Left cardiac atrium (tissue), 4 donors: ENCODE data around the gene AVL9. TPM values are rescaled to one million over a fixed set of nuclear protein-coding genes. Genes with fewer than 3 reads are reported as not detected.
"Not testable (repeated sequence)": the region's sequence is repeated elsewhere in the genome, so short reads cannot be mapped to it uniquely, and the experiment has no call there.

Source experiments
- ATAC-seq, 2 donors: fragments of 200-7000 bp; cut with Tn5 transposase; one replicate each; pipeline ENCODE4 v1.9.1; 2020; ENCODE audit warnings: mild to moderate bottlenecking in 2 of 2, moderate library complexity in 2 of 2
- DNase-seq: peaks from one replicate; pipeline ENCODE4 v3.0.0-alpha.2; 2020
- intact Hi-C, 2 donors: fragments of 100-400 bp; cut with DNase I; formaldehyde crosslinking; loops; one replicate each; pipeline versions ENCODE4 v1.14.1 to v1.15.1; 2022 to 2023
- total RNA-seq, 2 donors: library from RNA; stranded (reverse); fragmentation: NEBNext Ultra II Directional; extraction: Animal tissue kit (Norgen Biotek cat#: 25700); gene quantifications; one replicate each; pipeline ENCODE4 v1.2.1, GENCODE V29; 2021
- donor health status: DM: no; HTN: yes; CAD: no.
- donor health status: DM: no; HTN: yes; CAD: no; lungs with severe emphysema.
- donor health status: DM: yes; HTN: yes; CAD: no.
- donor health status: Dilated cardiomyopathy.

The AVL9 gene
- total RNA-seq, 2 donors from 2014 or later = 14.6 to 24.1 TPM

DNA sequence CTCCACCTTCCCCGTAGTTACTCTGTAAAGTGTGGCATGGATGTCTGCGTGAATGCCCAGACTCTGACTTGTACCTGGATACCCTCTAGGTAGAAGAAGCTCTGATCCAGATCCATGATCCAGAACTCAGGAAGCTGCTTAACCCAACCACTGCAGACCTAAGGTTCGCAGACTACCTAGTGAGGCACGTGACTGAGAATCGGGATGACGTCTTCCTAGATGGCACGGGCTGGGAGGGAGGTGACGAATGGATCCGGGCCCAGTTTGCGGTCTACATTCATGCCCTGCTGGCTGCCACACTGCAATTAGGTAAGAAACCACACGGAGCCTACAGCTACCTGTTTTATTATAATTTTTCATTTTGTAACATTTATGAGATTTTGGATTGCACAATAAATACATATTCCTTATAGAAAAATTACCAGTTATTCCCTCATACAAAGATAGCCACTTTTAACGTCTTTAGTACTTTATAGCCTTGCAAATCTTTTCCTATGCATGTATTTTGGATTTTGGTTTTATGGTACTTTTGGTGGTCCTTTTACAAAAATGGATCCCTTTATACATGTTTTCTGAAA is 77.9 kb downstream of the AVL9 start:
- intact Hi-C loops = no loop called here
- no peak for ATAC-seq
- no peak for DNase-seq

DNA sequence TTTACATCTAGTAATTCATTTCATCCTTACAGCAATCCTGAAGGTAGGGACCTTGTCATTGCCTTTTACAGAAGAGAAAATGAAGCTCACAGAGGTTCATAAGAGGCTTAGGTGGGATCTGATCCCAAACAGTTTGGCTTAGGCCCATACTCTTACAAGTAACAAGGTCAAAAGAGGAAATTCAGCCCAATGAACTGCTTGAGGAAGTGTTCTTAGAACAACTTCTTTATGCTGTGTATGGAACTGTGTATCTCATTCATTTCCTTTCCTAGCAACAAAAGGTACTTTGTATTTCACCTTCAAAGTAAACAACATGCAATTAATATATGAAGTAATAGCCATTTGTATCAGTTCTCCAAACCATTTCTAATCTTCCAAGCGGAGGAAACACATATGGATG is 79.3 kb downstream of the AVL9 start:
- DNase-seq = no peak
- intact Hi-C loops = no loop called here
- no peak for ATAC-seq

DNA sequence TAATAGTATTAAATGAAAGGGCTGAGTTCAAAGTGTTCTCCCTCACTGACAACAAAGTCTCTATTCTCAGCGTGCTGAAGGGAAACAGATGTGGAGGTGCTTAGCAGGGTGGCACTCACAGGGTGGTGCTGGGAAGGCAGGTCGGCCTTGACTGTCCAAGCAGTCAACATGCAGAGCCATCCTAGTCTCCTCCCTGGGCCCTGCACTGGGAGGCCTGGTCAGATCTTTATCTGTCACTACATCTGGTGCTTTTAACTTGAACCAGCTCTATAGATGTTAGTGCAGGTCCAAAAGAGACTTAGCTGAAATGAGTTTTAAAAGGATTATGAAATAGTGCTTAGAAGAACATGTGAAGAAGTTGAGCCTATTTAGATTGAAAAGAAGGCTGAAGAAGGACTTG is 82.1 kb downstream of the AVL9 start:
- intact Hi-C loops = no loop called here
- no peak for ATAC-seq
- DNase-seq = no peak

DNA sequence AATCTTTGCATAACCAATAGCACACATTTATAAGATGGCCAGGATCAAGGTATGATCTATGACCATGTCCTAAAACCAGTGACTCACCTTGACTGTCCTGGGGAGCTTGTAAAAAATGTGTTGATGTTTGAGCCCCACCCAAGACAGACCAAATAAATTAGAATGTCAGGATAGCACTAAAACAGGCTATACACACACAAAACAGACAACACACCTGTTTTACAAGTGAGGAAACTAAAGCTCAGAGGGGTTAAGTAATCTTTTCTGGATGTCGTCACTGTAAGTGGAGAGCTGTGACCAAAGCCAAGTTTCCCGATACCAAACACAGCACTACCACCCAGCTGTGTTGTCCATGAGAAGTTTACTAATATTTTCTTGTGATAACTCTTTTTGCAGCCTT is 84.5 kb downstream of the AVL9 start:
- no peak for ATAC-seq
- intact Hi-C loops = loop anchor here in 1 of 2 donors (10.0 kb wide), 2 partner anchors 75 to 475 kb away; no protein-coding TSS in a partner anchor
- no peak for DNase-seq

DNA sequence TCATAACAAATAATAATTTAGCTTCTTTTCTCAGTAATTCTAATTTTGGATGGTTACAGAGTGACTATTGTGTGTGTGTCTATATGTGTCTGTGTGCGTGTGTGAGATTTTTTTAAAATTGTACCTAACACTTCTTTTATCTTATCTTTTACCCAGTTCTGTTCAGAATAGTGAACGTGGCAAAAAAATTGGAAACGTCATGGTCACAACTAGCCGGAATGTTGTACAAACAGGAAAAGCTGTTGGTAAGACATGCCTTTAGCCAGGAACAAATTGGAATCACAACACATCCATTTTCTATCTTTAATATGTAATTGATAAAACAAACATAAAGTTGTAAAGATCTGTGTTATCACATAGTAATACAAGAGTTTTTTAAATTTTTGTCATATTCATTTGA is 85.4 kb downstream of the AVL9 start:
- DNase-seq (no peak), ATAC-seq (no peak)
- intact Hi-C loops = loop anchor here in 1 of 2 donors (10.0 kb wide), 2 partner anchors 76 to 476 kb away; no protein-coding TSS in a partner anchor

DNA sequence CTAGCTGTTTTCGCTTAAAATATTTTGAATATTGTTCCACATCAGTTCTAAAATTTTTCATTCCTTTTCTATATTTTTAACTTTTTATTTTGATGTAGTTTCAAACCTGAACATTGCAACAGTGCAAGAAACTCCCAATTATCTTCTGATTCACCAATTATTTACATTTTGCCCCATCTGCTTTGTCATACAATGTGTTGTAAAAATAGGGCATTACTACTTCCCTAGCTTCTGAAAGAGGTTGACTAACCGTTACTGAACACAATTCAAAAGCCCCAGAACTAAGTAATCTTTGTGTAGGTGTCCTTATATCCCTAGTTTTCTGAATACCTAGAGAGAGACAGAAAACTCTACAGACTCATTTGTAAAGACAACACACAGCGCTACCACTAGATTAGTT is 86.7 kb downstream of the AVL9 start:
- ATAC-seq (no peak), DNase-seq (no peak)
- intact Hi-C loops = loop anchor here in 1 of 2 donors (10.0 kb wide), 2 partner anchors 77 to 477 kb away; no protein-coding TSS in a partner anchor

DNA sequence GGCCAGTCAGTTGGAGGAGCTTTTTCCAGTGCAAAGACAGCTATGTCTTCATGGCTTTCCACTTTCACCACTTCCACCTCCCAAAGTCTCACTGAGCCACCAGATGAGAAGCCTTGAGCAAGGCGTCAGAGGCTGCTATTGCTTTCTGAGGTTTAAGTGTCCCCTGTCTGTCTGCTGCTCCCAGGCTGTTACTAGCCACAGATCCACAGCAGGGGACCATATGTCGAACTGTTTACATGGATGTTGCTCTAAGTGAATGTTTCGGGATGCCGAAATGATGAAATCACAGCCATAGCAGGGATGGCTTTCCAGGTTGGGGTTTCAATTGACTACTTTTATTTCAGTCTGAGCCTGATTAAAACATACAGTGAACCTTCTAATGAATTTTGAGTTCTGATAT is 88.5 kb downstream of the AVL9 start:
- no peak for ATAC-seq
- intact Hi-C loops = loop anchor here in 1 of 2 donors (10.0 kb wide), 2 partner anchors 79 to 479 kb away; no protein-coding TSS in a partner anchor
- DNase-seq = no peak

DNA sequence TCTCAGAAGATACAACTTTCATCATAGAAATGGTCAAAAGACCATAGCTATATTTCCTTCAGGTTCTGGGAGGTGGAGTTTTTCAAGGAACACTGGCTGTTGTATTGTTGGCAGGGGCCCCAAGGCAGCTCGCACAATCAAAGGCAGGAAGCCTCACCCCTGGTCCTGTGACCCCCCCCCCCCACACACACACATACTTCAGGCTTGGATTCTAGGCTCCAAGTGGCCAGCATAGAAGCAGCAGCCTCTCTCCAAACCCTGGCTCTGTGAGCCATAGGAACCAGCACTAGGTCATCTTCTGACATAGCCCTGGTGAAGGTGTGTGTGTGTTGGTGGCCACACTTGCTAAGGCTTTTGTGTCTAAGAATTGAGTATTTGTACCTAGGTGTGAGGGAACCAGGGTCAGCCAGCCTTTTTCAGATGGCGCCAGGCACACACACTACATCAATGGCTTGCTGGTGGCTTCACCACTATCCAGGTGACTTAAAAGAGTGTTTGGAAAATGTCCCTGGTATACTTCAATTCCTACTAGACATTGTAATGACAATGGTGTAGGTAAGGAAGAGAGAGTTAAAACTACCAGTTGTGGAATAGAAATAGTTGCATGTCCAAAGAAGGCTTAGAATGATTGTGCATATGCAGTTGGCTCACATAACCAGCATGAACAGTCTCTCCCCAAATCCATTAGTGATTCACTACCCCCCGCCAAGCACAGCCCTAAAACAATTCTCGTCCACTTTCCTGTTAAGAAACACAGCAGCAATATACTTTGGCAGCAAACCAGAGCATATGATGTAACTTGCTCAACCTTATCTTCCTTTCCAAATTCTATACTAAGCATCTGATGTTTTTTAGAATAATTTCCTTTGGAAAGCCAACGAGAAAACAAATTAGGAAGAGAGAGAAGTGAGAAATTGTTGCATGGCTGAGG is 91.3 kb downstream of the AVL9 start:
- intact Hi-C loops = loop anchor here in 1 of 2 donors (10.0 kb wide), 2 partner anchors 82 to 482 kb away; no protein-coding TSS in a partner anchor
- DNase-seq (peak; percentile 73), ATAC-seq (peak; percentile 47 to 54)

DNA sequence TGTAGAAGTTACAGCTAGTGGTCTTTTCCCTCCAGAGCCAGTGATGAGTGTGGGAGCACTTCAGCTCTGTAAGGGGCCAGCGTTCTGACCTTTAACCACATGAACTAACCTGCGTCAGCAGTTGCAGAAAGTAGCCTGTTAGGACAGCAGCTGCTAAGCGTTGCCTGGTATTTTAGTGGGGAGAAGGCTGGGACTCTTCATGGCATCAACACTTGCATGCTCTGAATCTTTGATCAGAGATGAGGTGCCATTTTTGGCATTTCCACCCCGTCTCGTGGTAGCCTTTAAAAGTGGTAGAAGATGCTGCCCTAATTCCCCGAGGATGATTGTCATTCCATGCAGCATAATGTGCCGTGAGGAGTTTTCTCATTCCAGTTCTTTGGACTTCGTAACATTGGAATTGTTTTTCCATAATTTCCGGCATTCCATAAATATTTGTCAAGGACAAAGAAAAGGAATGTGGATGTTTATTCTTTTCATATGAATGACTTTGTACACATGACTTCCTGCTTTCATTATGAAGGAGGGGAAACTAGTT is 92.2 kb downstream of the AVL9 start:
- peak; percentile 44 to 62 for ATAC-seq
- DNase-seq = peak; percentile 50
- intact Hi-C loops = loop anchor here in 1 of 2 donors (10.0 kb wide), 2 partner anchors 83 to 483 kb away; no protein-coding TSS in a partner anchor

DNA sequence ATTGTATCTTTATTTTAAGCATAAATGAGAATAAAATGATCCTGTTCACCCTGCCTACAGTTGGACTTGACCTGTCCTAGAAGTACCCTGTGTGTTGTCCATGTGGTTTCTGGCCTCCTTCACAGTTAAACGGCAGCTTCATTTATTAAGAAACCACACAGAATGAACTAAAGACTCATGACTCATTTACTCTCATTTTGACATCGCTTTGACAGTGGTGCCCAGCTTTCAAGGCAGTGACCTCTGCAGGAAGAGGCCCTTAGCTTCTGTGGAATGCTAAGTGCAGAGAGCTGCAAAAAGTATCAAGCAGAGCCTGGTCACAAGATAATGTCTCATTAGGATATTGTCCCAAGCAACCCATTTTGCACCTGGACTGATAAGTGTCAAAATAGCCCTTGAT is 93.4 kb downstream of the AVL9 start:
- intact Hi-C loops = loop anchor here in 1 of 2 donors (10.0 kb wide), 2 partner anchors 84 to 484 kb away; no protein-coding TSS in a partner anchor
- ATAC-seq = peak; percentile 55 to 62
- no peak for DNase-seq

DNA sequence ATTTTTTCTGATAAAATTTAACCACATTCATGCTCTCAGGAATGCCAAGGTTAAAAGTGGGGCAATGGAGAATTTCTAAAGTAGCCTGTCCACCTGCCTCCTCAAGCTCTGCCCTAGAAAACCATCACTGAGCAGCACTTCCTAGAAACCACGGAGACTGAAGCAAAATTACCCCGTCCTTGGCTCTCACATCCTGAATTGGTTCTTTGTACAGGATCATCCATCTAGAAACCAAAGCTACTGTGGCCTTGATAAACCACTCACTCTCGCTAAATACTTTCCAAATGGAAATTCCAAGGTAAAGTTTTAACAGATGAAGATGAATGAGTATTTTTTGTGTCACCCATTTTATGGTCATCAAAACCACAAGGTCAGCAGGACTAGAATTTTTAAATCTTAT is 96.6 kb downstream of the AVL9 start:
- ATAC-seq = no peak
- DNase-seq = no peak
- intact Hi-C loops = no loop called here

DNA sequence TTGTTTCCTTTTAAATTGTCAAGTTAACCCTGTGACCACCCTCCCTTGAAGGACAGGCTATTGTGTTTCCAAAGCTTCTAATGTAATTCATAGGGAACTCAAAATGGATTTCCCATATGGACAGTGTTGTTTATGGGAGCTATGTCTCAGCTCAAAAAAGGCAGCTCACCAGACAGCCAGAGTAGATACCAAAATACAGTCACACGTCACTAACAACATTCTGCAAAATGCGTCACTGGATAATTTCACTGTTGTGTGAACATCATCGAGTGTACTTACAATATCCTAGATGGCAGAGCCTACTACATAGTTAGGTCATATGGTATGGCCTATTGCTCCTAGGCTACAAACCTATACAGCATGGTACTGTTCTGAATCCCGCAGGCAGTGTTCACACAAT is 97.4 kb downstream of the AVL9 start:
- DNase-seq (no peak), ATAC-seq (no peak)
- intact Hi-C loops = no loop called here

DNA sequence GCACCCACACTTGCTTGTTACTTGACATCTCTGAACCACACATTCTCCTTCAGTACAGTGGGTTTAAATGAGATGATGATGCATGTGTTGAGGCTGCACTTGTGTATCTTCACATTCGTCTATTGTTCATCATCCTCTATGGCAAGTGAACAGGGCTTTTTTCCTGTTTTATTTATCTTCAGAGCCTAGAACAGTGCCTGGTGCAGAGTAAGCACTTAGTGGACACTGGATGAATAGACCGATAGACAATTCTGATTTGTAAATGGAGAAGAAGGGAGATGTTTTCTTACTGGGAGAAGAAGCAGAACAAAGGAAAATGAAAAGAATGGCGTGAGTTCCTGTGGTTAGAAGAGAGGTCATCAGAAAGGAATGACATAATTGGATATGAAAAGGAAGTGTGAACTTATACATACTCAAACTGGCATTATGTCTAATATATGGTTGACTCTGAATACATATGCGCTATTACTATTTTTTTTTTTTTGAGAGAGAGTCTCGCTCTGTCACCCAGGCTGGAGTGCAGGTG is 99.7 kb downstream of the AVL9 start:
- intact Hi-C loops = no loop called here
- no peak for ATAC-seq
- DNase-seq = no peak

DNA sequence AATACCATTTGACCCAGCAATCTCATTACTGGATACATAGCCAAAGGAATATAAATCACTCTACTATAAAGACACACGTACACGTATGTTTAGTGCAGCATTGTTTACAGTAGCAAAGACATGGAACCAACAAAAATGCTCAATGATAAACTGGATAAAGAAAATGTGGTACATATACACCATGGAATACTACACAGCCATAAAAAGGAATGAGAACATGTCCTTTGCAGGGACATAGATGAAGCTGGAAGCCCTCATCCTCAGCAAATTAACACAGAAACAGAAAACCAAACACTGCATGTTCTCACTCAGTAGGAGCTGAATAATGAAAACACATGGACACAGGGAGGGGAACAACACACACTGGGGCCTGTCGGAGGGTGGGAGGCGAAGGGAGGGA is 105.9 kb downstream of the AVL9 start:
- ATAC-seq, DNase-seq, intact Hi-C loops: not testable (repeated sequence)

DNA sequence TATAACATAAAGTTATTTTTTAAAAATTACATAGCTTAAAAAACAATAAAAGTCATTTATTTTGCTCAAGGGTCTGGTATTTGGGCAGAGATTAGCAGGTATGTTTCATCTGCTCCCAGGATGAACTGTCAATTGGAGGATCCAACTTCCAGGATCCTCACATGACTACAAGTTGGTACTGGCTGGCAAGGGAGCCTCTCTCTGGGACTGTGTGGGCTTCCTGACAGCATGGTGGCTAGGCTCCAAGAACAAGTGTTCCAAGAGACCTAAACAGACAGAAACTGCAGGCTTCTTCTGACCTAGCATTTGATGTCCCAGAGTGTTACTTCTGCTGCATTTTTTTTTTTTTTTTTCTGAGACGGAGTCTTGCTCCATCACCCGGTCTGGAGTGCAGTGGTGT is 107.2 kb downstream of the AVL9 start:
- ATAC-seq = peak; percentile 38 to 53
- intact Hi-C loops = no loop called here
- DNase-seq = no peak

DNA sequence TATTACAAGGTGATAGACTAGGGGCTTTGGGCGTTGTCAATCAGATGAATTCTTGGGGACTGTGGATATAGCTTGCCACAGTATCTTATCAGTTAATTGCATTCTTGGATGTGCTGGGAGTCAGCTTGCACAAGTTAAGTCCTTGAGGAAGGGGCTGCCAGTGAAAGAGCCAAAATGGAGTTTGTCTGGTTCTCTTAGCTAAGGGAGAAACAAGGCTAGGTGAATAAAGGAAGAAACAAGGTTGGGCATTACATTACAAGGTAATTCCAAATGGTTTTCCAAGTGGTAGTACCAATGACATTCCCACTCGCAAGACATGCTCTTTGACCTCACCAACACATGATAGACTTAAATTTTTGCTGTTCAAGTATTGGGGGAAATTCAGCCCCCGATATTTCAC is 108.2 kb downstream of the AVL9 start:
- ATAC-seq, DNase-seq, intact Hi-C loops: not testable (repeated sequence)

DNA sequence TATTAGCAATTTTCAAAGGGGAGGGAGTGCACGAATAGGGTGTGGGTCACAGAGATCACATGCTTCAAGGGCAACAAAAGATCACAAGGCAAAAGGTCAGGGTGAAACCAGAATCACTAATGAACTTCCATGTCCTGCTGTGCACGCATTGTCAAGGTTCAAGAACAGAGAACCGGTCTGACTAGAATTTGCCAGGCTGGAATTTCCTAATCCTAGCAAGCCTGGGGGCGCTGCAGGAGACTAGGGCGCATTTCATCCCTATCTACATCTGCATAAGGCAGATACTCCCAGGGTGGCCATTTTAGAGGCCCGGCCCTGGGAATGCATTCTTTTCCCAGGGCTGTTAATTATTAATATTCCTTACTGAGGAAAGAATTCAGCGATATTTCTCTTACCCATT is 108.8 kb downstream of the AVL9 start:
- DNase-seq, ATAC-seq, intact Hi-C loops: not testable (repeated sequence)

DNA sequence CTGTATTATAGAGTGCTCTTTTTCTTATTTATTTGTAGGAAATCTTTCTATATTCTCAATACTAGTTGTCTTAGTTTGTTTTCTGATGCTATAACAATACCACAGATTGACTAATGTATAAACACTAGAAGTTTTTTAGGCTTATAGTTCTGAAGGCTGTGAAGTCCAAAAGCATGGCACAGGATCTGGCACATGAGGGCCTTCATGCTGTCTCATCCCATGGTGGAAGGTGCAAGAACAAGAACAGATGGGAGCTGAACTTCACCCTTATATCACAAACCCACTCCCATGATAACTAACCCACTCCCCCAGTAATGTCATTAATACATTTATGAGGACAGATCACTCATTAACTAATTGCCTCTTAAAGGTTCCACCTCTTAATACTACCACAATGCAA is 109.7 kb downstream of the AVL9 start:
- ATAC-seq = no peak
- intact Hi-C loops = no loop called here
- DNase-seq = no peak

DNA sequence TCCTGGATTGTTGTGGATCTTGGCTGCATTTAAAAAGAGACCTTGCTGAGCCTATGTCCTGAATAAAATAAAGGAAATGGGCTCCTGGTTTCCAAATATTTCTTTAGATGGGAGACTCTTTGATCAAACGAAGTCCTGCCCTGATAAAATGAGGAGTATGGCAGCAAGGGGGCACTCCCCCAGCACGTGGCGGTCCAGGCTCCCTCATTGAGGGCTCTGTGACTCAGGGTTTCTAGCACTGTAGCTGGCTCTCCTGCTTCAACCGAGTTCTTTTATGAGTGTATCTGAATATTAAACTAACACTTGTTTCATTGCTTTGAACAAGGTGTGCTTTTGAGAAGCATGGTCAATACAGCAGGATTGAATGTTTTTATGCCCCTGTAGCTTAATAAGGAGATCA is 114.2 kb downstream of the AVL9 start:
- intact Hi-C loops = no loop called here
- ATAC-seq = no peak
- DNase-seq = no peak
